ENCODE results near the gene ITGA1. TPM values are rescaled to one million over a fixed set of nuclear protein-coding genes. Genes with fewer than 3 reads are reported as not detected.

The ITGA1 gene
- total and polyA plus RNA-seq, 2 of the 13 experiments (the other 11 are each of a cell fraction or from before 2014, with no cell fraction given) = 23.1 to 28.6 TPM

GRCh38 chr5:52956915-52957747 is 169.4 kb downstream of the ITGA1 start (continued):
- TF ChIP-seq NR2F2 (IDR thresholded peaks at IDR 0.05; ENCODE audit: borderline replicate concordance, low read depth) (no peak), ZNF512 (CRISPR knock-in tag; IDR thresholded peaks at IDR 0.05) (no peak), ELF1 (CRISPR knock-in tag; IDR thresholded peaks at IDR 0.05) (no peak), RAD21 (CRISPR knock-in tag; IDR thresholded peaks at IDR 0.05) (no peak), ATRX (CRISPR knock-in tag; IDR thresholded peaks at IDR 0.05; ENCODE audit: borderline replicate concordance) (no peak), JUND (CRISPR knock-in tag; IDR thresholded peaks at IDR 0.05) (0 out of 2 replicates have a peak, but pooled peaks have one; percentile 18), ZBTB44 (CRISPR knock-in tag; IDR thresholded peaks at IDR 0.05) (no peak), TAF1 (CRISPR knock-in tag; IDR thresholded peaks at IDR 0.05) (no peak), JUNB (CRISPR knock-in tag; IDR thresholded peaks at IDR 0.05; ENCODE audit: borderline replicate concordance) (no peak), ZNF878 (CRISPR knock-in tag; IDR thresholded peaks at IDR 0.05) (no peak), ZNF20 (CRISPR knock-in tag; IDR thresholded peaks at IDR 0.05) (no peak), NFE2 (CRISPR knock-in tag; IDR thresholded peaks at IDR 0.05) (no peak), POLR2G (IDR thresholded peaks at IDR 0.05; ENCODE audit: low read depth, low read length) (peak; percentile 43; the same call in 1 of the 2 replicates), ARID4A (CRISPR knock-in tag; IDR thresholded peaks at IDR 0.05; ENCODE audit: borderline replicate concordance) (no peak), ESRRA (CRISPR knock-in tag; IDR thresholded peaks at IDR 0.05; ENCODE audit: low read depth) (0 out of 2 replicates have a peak, but pooled peaks have one; percentile 29), ZNF276 (CRISPR knock-in tag; IDR thresholded peaks at IDR 0.05; ENCODE audit: low read depth) (no peak), PBX3 (CRISPR knock-in tag; IDR thresholded peaks at IDR 0.05; ENCODE audit: borderline replicate concordance) (no peak), EZH2 (conservative IDR thresholded peaks at IDR 0.05; ENCODE audit: low read depth, low read length) (no peak)

Measured in HepG2 (cell line).